ENCODE measurements around the gene SLC27A2. TPM values are rescaled to one million over a fixed set of nuclear protein-coding genes. Genes with fewer than 3 reads are reported as not detected.

The SLC27A2 gene
- total RNA-seq, 3 donors from 2014 or later (not counting 1 experiment from before 2014, with no cell fraction given) = 0.47 to 2.7 (median 0.50) TPM

GRCh38 chr15:50222181-50222580, 40.2 kb downstream of the SLC27A2 start:
- H3K36me3 ChIP-seq (ENCODE audit: control insufficient read depth, insufficient read depth, low read length) = no peaks in the 10 kb centered on the region
- TF ChIP-seq CTCF (IDR thresholded peaks at IDR 0.05) = no peak
- Mint-ChIP-seq H3K4me1 (no peaks in the 10 kb centered on the region), H3K27ac (no peak overlapping the region), H3K36me3 (no peaks in the 10 kb centered on the region), H3K27me3 (ENCODE audit: low read depth in 2 of 2) (no peaks in the 10 kb centered on the region), H3K9me3 (no peaks in the 10 kb centered on the region), H3K4me3 (no peak overlapping the region)
- H3K27me3 ChIP-seq (ENCODE audit: control insufficient read depth, insufficient read depth, low read length) = no peaks in the 10 kb centered on the region
- no peaks in the 10 kb centered on the region for H3K9me3 ChIP-seq (ENCODE audit: control insufficient read depth, insufficient read depth, low read length)
- H3K4me1 ChIP-seq (ENCODE audit: control insufficient read depth, insufficient read depth, low read length) = no peaks in the 10 kb centered on the region
- intact Hi-C loops (cut with micrococcal nuclease) = no loop called here
- DNase-seq (no peak), ATAC-seq (no peak)
- no peak overlapping the region for H3K27ac ChIP-seq (ENCODE audit: low read length)
- H3K4me3 ChIP-seq (ENCODE audit: low read length) = no peak overlapping the region
- WGBS (ENCODE audit: insufficient coverage) = 84% methylated on average over 2 of the region's 2 CpGs

DNA sequence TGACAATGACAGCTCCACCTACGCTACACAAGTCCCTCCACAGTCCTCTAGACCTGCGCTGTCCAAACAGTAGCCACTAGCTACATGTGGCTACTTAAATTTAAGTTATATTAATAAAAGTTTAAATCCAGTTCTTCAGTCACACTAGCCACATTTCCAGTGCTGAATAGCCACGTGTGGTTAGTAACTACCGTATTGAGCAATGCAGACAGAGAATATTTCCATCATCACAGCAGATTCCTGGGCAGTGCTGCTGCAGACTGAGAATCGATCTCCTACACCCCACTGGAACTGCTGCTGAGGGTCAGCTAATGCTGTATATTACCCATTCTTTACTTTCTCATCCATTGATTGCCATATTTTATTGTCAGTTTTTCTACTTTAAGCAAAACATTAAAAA, 42.6 kb downstream of the SLC27A2 start:
- Mint-ChIP-seq H3K9me3 (no peaks in the 10 kb centered on the region), H3K36me3 (no peaks in the 10 kb centered on the region), H3K4me3 (no peak overlapping the region), H3K27ac (no peak overlapping the region), H3K27me3 (ENCODE audit: low read depth in 2 of 2) (no peaks in the 10 kb centered on the region), H3K4me1 (no peaks in the 10 kb centered on the region)
- no peak for ATAC-seq
- Histone ChIP-seq H3K36me3 (ENCODE audit: control insufficient read depth, insufficient read depth, low read length) (no peaks in the 10 kb centered on the region), H3K4me1 (ENCODE audit: control insufficient read depth, insufficient read depth, low read length) (no peaks in the 10 kb centered on the region), H3K9me3 (ENCODE audit: control insufficient read depth, insufficient read depth, low read length) (no peaks in the 10 kb centered on the region), H3K4me3 (ENCODE audit: low read length) (no peak overlapping the region), H3K27me3 (ENCODE audit: control insufficient read depth, insufficient read depth, low read length) (no peaks in the 10 kb centered on the region), H3K27ac (ENCODE audit: low read length) (no peak overlapping the region)
- TF ChIP-seq CTCF (IDR thresholded peaks at IDR 0.05) = no peak
- no peak for DNase-seq
- intact Hi-C loops (cut with micrococcal nuclease) = no loop called here
- 83% methylated on average over 4 of the region's 5 CpGs for WGBS (ENCODE audit: insufficient coverage)

DNA sequence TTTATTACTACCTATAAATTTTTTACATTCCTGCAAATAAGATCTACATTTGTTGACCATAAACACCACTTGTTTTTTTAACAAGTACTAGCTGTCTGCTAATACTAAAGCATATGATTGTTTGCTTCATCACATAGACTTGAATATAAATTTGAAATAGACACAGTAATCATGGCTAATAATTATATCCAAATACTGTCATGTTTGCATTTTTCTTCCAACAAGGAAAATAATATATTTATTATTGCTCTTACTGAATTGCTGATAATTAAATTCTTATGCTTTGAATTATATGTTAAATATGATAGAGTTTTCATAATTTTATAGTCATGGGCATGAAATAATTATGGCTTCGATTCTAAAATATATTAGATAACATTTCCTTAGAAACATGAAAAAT, 43.1 kb downstream of the SLC27A2 start:
- H3K4me1 Mint-ChIP-seq = no peaks in the 10 kb centered on the region
- H3K36me3 ChIP-seq (ENCODE audit: control insufficient read depth, insufficient read depth, low read length) = no peaks in the 10 kb centered on the region
- no peak for DNase-seq
- H3K4me3 ChIP-seq (ENCODE audit: low read length) = no peak overlapping the region
- H3K9me3 Mint-ChIP-seq = no peaks in the 10 kb centered on the region
- WGBS (ENCODE audit: insufficient coverage) = no CpG with 5 or more reads among the region's 1 CpG
- intact Hi-C loops (cut with micrococcal nuclease) = no loop called here
- no peak for ATAC-seq
- H3K4me1 ChIP-seq (ENCODE audit: control insufficient read depth, insufficient read depth, low read length) = no peaks in the 10 kb centered on the region
- no peaks in the 10 kb centered on the region for H3K27me3 ChIP-seq (ENCODE audit: control insufficient read depth, insufficient read depth, low read length)
- H3K9me3 ChIP-seq (ENCODE audit: control insufficient read depth, insufficient read depth, low read length) = no peaks in the 10 kb centered on the region
- no peak overlapping the region for H3K27ac ChIP-seq (ENCODE audit: low read length)
- no peak for TF ChIP-seq CTCF (IDR thresholded peaks at IDR 0.05)
- no peak overlapping the region for H3K4me3 Mint-ChIP-seq
- H3K36me3 Mint-ChIP-seq = no peaks in the 10 kb centered on the region
- no peak overlapping the region for H3K27ac Mint-ChIP-seq
- no peaks in the 10 kb centered on the region for H3K27me3 Mint-ChIP-seq (ENCODE audit: low read depth in 2 of 2)

- Mint-ChIP-seq H3K36me3 (no peaks in the 10 kb centered on the region), H3K27ac (no peak overlapping the region), H3K27me3 (ENCODE audit: low read depth in 2 of 2) (no peaks in the 10 kb centered on the region), H3K4me3 (no peak overlapping the region), H3K4me1 (no peaks in the 10 kb centered on the region), H3K9me3 (no peaks in the 10 kb centered on the region)
- Histone ChIP-seq H3K9me3 (ENCODE audit: control insufficient read depth, insufficient read depth, low read length) (no peaks in the 10 kb centered on the region), H3K36me3 (ENCODE audit: control insufficient read depth, insufficient read depth, low read length) (no peaks in the 10 kb centered on the region), H3K27ac (ENCODE audit: low read length) (no peak overlapping the region), H3K4me1 (ENCODE audit: control insufficient read depth, insufficient read depth, low read length) (no peaks in the 10 kb centered on the region), H3K4me3 (ENCODE audit: low read length) (no peak overlapping the region), H3K27me3 (ENCODE audit: control insufficient read depth, insufficient read depth, low read length) (no peaks in the 10 kb centered on the region)
- 100% methylated on average over 2 of the region's 3 CpGs for WGBS (ENCODE audit: insufficient coverage)
- intact Hi-C loops (cut with micrococcal nuclease) = no loop called here
- TF ChIP-seq CTCF (IDR thresholded peaks at IDR 0.05) = no peak
- DNase-seq = no peak
- ATAC-seq = no peak
Observed at GRCh38 chr15:50225938-50226337, 43.9 kb downstream of the SLC27A2 start.
